ENCODE measurements around the gene SHB. TPM values are rescaled to one million over a fixed set of nuclear protein-coding genes. Genes with fewer than 3 reads are reported as not detected.

SHB gene
- total RNA-seq, 1 donor from 2014 or later: 3.1 TPM

DNA sequence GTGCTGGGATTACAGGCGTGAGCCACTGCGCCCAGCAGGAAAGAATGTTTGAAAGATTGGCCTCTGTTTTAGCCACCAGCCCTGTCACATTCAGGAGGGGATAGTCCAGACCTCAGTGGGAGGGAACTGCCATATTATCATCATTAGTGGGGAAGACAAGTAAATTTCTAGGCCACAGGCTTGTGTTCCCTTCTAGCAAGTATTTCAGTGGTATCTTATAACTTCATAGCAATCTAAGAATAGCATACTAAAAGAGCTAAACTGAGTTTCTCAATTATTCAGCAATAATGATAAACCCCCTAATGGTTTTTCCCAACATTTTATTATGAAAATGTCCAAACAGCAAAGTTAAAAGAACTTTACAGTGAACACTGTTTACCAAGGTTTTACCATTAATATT is 195.1 kb downstream of the SHB start:
- Histone ChIP-seq H3K36me3 (ENCODE audit: control insufficient read depth in 3 of 3, insufficient read depth in 3 of 3, low read length in 3 of 3) (peaks cover 0 to 2% (median under 1%) of the 10 kb centered on the region in 3 donors), H3K9ac (ENCODE audit: low read depth in 1 of 3, low read length in 3 of 3) (no peak overlapping the region), H3K4me3 (ENCODE audit: low read length in 3 of 3) (no peak overlapping the region), H3K9me3 (ENCODE audit: control insufficient read depth in 3 of 3, low read length in 3 of 3) (no peaks in the 10 kb centered on the region), H3K27me3 (ENCODE audit: control insufficient read depth in 3 of 3, insufficient read depth in 3 of 3, low read length in 3 of 3) (no peaks in the 10 kb centered on the region), H3K4me1 (ENCODE audit: control insufficient read depth in 3 of 3, insufficient read depth in 3 of 3, low read length in 3 of 3) (no peaks in the 10 kb centered on the region), H3K27ac (ENCODE audit: low read depth, low read length) (no peak overlapping the region)

DNA sequence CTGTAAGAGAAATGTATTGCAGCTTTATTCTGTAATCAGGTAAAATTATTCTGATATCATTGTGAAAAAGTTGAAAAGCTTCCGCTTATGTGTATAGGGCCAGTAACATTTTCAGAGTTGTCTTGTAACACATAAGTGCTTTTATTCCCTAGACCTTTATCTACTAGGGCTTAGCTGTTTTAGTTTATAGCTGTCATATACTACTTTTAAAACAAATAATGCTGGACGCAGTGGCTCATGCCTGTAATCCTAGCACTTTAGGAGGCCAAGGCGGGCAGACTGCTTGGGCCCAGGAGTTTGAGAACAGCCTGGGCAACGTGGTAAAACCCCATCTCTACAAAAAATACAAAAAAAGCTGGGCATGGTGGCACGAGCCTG is 198.2 kb downstream of the SHB start:
- H3K4me1 ChIP-seq (ENCODE audit: control insufficient read depth in 3 of 3, insufficient read depth in 3 of 3, low read length in 3 of 3): no peaks in the 10 kb centered on the region
- H3K27ac ChIP-seq (ENCODE audit: low read depth, low read length): no peak overlapping the region
- H3K9ac ChIP-seq (ENCODE audit: low read depth in 1 of 3, low read length in 3 of 3): no peak overlapping the region
- peaks cover 0 to 2% (median 0%) of the 10 kb centered on the region in 3 donors for H3K36me3 ChIP-seq (ENCODE audit: control insufficient read depth in 3 of 3, insufficient read depth in 3 of 3, low read length in 3 of 3)
- H3K27me3 ChIP-seq (ENCODE audit: control insufficient read depth in 3 of 3, insufficient read depth in 3 of 3, low read length in 3 of 3): no peaks in the 10 kb centered on the region
- no peak overlapping the region for H3K4me3 ChIP-seq (ENCODE audit: low read length in 3 of 3)
- no peaks in the 10 kb centered on the region for H3K9me3 ChIP-seq (ENCODE audit: control insufficient read depth in 3 of 3, low read length in 3 of 3)

DNA sequence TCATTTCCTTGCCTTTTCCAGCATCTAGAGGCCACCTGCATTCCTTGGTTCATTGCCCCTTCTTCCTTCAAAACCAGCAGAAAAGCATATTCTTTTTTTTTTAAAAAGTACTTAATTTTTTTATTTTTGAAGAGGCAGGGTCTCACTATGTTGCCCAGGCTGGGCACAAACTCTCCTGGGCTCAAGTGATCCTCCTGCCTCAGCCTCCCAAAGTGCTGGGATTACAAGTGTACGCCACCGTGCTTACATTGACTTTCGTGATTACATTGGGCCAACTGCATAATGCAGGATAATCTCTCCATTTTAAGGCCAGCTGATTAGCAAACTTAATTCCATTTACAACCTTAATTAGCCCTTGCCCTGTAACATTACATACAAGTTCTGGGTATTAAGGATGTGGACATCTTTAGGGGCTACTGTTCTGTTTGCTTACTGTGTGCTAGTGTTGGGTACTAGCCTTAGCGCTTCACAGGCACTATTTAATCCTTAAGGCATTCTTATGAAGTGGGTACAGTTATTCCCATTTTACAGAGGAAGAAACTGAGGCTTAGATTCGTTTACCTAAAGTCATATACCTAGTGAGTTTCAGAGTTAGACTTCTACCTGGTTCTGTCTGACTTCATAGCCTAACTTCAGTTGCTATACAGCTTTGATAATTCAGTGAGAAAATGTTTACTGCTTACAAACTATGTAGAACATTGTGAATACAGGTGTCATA is 198.8 kb downstream of the SHB start:
- no peaks in the 10 kb centered on the region for H3K4me1 ChIP-seq (ENCODE audit: control insufficient read depth in 3 of 3, insufficient read depth in 3 of 3, low read length in 3 of 3)
- H3K27ac ChIP-seq (ENCODE audit: low read depth, low read length): no peak overlapping the region
- no peaks in the 10 kb centered on the region for H3K9me3 ChIP-seq (ENCODE audit: control insufficient read depth in 3 of 3, low read length in 3 of 3)
- H3K9ac ChIP-seq (ENCODE audit: low read depth in 1 of 3, low read length in 3 of 3): no peak overlapping the region
- peaks cover 0 to 2% (median 0%) of the 10 kb centered on the region in 3 donors for H3K36me3 ChIP-seq (ENCODE audit: control insufficient read depth in 3 of 3, insufficient read depth in 3 of 3, low read length in 3 of 3)
- no peaks in the 10 kb centered on the region for H3K27me3 ChIP-seq (ENCODE audit: control insufficient read depth in 3 of 3, insufficient read depth in 3 of 3, low read length in 3 of 3)
- no peak overlapping the region for H3K4me3 ChIP-seq (ENCODE audit: low read length in 3 of 3)

Small RNA genes within 50 kb of the gene (small RNA-seq; reads per million reads assigned to genes)
- gene RNU7-124P: not detected

Other genes with a start within 250 kb of the SHB start
- gene SLC25A51, start 165.1 kb downstream of the SHB start, total RNA-seq: 26.6 TPM